Kidney (tissue), 14 donors: Measurements from ENCODE around the gene SKOR1. TPM values are rescaled to one million over a fixed set of nuclear protein-coding genes. Genes with fewer than 3 reads are reported as not detected.

Experiments
- DNase-seq, 5 donors: peaks; one replicate each; pipeline ENCODE4 v3.0.0-alpha.2; 2013 to 2020
- FAIRE-seq: peaks from 2 replicates; lab custom pipeline; 2012; peaks lifted over from hg19 to GRCh38; lab: Jason Lieb, UNC
- H3K27ac ChIP-seq, 2 donors: one replicate each; pipeline ENCODE4 v1.7.0; 2013; ENCODE audit warnings: low read depth in 2 of 2, low read length in 2 of 2, inconsistent platforms in 1 of 2
- H3K27me3 ChIP-seq: one replicate; pipeline ENCODE4 v1.7.1; 2013; ENCODE audit warnings: low read length, inconsistent platforms; ENCODE audit not compliant: control insufficient read depth, insufficient read depth
- H3K36me3 ChIP-seq, 3 donors: one replicate each; pipeline versions ENCODE4 v1.7.0 to v1.7.1; 2013; ENCODE audit warnings: low read length in 3 of 3, control low read depth in 1 of 3, inconsistent platforms in 1 of 3; ENCODE audit not compliant: insufficient read depth in 3 of 3, control insufficient read depth in 2 of 3
- H3K4me1 ChIP-seq, 3 donors: one replicate each; pipeline versions ENCODE4 v1.7.0 to v1.7.1; 2013; ENCODE audit warnings: low read length in 3 of 3, inconsistent platforms in 1 of 3, low read depth in 1 of 3; ENCODE audit not compliant: control insufficient read depth in 2 of 3, insufficient read depth in 2 of 3
- H3K4me3 ChIP-seq, 3 donors: one replicate each; pipeline versions ENCODE4 v1.7.0 to v1.8.1; 2013; ENCODE audit warnings: low read length in 3 of 3, control low read depth in 1 of 3, inconsistent platforms in 1 of 3
- H3K9ac ChIP-seq, 3 donors: one replicate each; pipeline versions ENCODE4 v1.7.0 to v1.7.1; 2013; ENCODE audit warnings: low read length in 3 of 3, control low read depth in 1 of 3, inconsistent platforms in 1 of 3
- H3K9me3 ChIP-seq, 3 donors: one replicate each; pipeline versions ENCODE4 v1.7.0 to v1.7.1; 2013; ENCODE audit warnings: low read length in 3 of 3, control low read depth in 1 of 3, inconsistent platforms in 1 of 3; ENCODE audit not compliant: control insufficient read depth in 2 of 3, insufficient read depth in 1 of 3
- intact Hi-C: fragments of 100-400 bp; cut with DNase I; formaldehyde crosslinking; loops from one replicate; pipeline ENCODE4 v1.11.1; 2022
- polyA plus RNA-seq: library from polyadenylated mRNA; stranded (reverse); fragments of 350-450 nt; fragmentation: Illumina TruSeq; extraction: RNeasy Lipid Tissue Mini Kit (QIAGEN cat#74804); gene quantifications from one replicate; pipeline ENCODE4 v1.2.3, GENCODE V29; 2014; ENCODE audit warnings: low read depth, low replicate concordance; ENCODE audit not compliant: insufficient read depth
- total RNA-seq: library from RNA; stranded (reverse); fragmentation: NEBNext Ultra II Directional; extraction: Animal tissue kit (Norgen Biotek cat#: 25700); gene quantifications from one replicate; pipeline ENCODE4 v1.2.1, GENCODE V29; 2021
- TF ChIP-seq, protein P1 (sequence below): IDR thresholded peaks from 3 replicates; pipeline ENCODE4 v1.5.1; 2012; ENCODE audit warnings: mild to moderate bottlenecking, moderate library complexity, borderline replicate concordance; ENCODE audit not compliant: insufficient read depth; ENCODE audit errors: extremely low read depth
- donor health status: control.
- donor health status: control.
- donor health status: control.
- donor health status: control.
- donor health status: control.
- donor health status: DM: yes; HTN: yes; CAD: no.
- donor health status: Normal renal cell carcinoma (clear cell type).

The SKOR1 gene
- total and polyA plus RNA-seq, 2 donors from 2014 or later, result 0.22 to 0.57 TPM

DNA sequence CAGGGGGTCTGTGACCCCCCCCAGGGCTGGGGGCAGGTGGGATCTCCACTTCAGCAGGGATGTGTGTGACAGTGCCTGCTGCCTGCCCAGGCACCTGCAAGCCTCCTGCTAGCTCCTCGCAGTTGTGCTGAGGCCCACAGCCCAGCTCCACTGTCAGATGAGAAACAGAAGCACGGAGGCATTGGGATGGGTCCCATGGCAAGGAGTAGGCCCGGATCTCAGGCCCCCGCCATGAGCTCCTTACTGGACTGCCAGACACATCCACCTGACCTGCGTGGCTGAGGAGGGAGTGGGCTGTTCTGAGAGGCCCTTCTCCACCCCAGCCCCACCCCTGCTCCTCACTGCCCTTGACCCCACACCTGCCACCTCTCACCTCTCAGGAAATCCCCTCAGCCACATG, 18.2 kb upstream of the SKOR1 start:
- Histone ChIP-seq H3K36me3 (peaks cover 0 to 6% (median 0%) of the 10 kb centered on the region in 3 donors), H3K9me3 (no peaks in the 10 kb centered on the region), H3K4me1 (peaks cover 0 to 6% (median 0%) of the 10 kb centered on the region in 3 donors), H3K9ac (no peak overlapping the region), H3K27me3 (no peaks in the 10 kb centered on the region), H3K4me3 (no peak overlapping the region), H3K27ac (no peak overlapping the region)
- TF ChIP-seq, protein P1, sequence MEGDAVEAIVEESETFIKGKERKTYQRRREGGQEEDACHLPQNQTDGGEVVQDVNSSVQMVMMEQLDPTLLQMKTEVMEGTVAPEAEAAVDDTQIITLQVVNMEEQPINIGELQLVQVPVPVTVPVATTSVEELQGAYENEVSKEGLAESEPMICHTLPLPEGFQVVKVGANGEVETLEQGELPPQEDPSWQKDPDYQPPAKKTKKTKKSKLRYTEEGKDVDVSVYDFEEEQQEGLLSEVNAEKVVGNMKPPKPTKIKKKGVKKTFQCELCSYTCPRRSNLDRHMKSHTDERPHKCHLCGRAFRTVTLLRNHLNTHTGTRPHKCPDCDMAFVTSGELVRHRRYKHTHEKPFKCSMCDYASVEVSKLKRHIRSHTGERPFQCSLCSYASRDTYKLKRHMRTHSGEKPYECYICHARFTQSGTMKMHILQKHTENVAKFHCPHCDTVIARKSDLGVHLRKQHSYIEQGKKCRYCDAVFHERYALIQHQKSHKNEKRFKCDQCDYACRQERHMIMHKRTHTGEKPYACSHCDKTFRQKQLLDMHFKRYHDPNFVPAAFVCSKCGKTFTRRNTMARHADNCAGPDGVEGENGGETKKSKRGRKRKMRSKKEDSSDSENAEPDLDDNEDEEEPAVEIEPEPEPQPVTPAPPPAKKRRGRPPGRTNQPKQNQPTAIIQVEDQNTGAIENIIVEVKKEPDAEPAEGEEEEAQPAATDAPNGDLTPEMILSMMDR, result no peak
- peak in 2 of 5 donors; percentile 12 to 56 for DNase-seq
- no peak for FAIRE-seq
- intact Hi-C loops, result no loop called here

DNA sequence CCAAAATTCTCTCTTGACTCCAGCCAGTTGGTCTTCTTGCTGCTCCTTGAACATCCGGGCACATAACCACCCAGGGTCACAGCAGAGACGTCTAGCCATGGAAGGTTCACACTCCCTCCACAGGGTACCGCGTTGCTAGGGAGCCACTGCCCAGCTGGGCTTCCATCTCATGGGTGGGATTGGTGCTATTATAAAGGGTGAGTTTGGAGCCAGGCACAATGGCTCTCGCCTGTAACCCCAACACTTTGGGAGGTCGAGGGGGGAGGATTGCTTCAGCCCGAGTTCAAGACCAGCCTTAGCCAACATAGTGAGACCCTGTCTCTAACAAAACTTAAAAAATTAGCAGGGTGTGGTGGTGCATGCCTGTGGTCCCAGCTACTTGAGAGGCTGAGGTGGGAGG, 17.5 kb upstream of the SKOR1 start:
- Histone ChIP-seq H3K9ac (no peak overlapping the region), H3K27ac (no peak overlapping the region), H3K4me3 (no peak overlapping the region), H3K36me3 (peaks cover 0 to 6% (median 0%) of the 10 kb centered on the region in 3 donors), H3K9me3 (no peaks in the 10 kb centered on the region), H3K4me1 (peaks cover 0 to 6% (median 0%) of the 10 kb centered on the region in 3 donors), H3K27me3 (no peaks in the 10 kb centered on the region)
- intact Hi-C loops, result no loop called here
- TF ChIP-seq, protein P1, result no peak
- no peak for FAIRE-seq
- DNase-seq, result peak in 1 of 5 donors; percentile 5

DNA sequence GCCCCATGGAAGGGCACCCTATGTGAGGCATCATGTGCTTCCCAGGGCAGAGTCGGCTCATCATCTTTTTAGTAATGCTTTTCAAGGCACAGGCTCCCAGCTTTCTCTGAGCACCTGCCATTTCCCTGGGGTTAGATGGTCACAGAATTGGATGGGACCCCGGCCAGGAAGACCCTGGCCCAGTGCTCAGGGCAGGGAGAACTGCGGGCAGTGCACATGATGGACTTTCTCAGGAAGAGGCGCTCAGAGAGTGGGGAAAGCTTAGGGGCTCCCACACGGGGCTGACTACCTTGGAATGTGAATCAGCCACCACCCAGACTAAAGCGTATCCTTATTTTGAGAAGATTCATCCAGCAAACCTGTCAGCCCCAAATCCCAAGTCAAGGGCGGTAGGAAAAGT, 16.5 kb upstream of the SKOR1 start:
- Histone ChIP-seq H3K9ac (no peak overlapping the region), H3K4me1 (peaks cover 0 to 6% (median 0%) of the 10 kb centered on the region in 3 donors), H3K9me3 (no peaks in the 10 kb centered on the region), H3K27me3 (no peaks in the 10 kb centered on the region), H3K27ac (no peak overlapping the region), H3K36me3 (peaks cover 0 to 6% (median 0%) of the 10 kb centered on the region in 3 donors), H3K4me3 (no peak overlapping the region)
- TF ChIP-seq, protein P1, result no peak
- no peak for FAIRE-seq
- peak in 1 of 5 donors; percentile 7 for DNase-seq
- intact Hi-C loops, result no loop called here

DNA sequence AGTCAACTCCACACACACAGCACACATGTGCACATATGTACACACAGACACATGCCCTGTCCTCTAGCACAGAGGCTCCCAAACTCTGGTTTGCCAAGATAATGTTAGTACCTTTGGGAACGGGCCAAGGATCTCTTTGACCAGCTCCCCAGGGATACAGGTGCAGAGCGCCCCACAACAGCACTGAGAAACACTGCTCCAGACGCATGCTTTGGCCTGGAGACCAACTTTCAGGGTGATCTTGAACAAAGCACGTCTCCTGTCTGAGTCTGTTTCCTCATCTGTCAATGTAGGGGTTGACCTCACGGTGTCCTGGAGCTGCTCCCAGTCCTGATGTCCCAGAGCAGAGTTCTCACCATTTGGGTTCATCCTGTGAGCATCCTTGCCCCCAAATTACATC, 15.9 kb upstream of the SKOR1 start:
- Histone ChIP-seq H3K4me1 (peaks cover 0 to 6% (median 0%) of the 10 kb centered on the region in 3 donors), H3K36me3 (peaks cover 0 to 6% (median 0%) of the 10 kb centered on the region in 3 donors), H3K27me3 (no peaks in the 10 kb centered on the region), H3K27ac (no peak overlapping the region), H3K4me3 (no peak overlapping the region), H3K9me3 (no peaks in the 10 kb centered on the region), H3K9ac (no peak overlapping the region)
- no peak for DNase-seq
- TF ChIP-seq, protein P1, result no peak
- intact Hi-C loops, result no loop called here
- no peak for FAIRE-seq
